Vagina (tissue), 2 donors: ENCODE measurements around the gene PTK6. TPM values are rescaled to one million over a fixed set of nuclear protein-coding genes. Genes with fewer than 3 reads are reported as not detected.

ENCODE experiments used
- DNase-seq, 2 donors: peaks; one replicate each; pipeline ENCODE4 v3.0.0-alpha.2; 2017; ENCODE audit errors: extremely low spot score in 2 of 2
- H3K27ac ChIP-seq: fragments of 200-600 bp; sonication (generic); one replicate; pipeline ENCODE4 v1.5.1; 2019
- H3K27me3 ChIP-seq: fragments of 200-600 bp; sonication (generic); one replicate; pipeline ENCODE4 v1.5.1; 2019
- H3K36me3 ChIP-seq, 2 donors: fragments of 200-600 bp; sonication (generic); one replicate each; pipeline ENCODE4 v1.5.1; 2017 to 2019
- H3K4me1 ChIP-seq: fragments of 200-600 bp; sonication (generic); one replicate; pipeline ENCODE4 v1.5.1; 2019
- H3K4me3 ChIP-seq, 2 donors: fragments of 200-600 bp; sonication (generic); 1 replicate in 1 of 2; 2 replicates in 1 of 2; pipeline ENCODE4 v1.5.1; 2016 to 2019
- H3K9me3 ChIP-seq: fragments of 200-600 bp; sonication (generic); one replicate; pipeline ENCODE4 v1.5.1; 2019
- CTCF ChIP-seq, 3 experiments: fragments of 450-650 bp in 2 of 3; fragments of 200-600 bp in 1 of 3; sonication (generic) in 1 of 3; IDR thresholded peaks; one replicate each; pipeline ENCODE4 v1.5.1; 2017 to 2019; ENCODE audit warnings: antibody characterized with exemption in 3 of 3, mild to moderate bottlenecking in 2 of 3, moderate library complexity in 2 of 3
- POLR2A ChIP-seq, 2 donors: fragments of 450-650 bp; IDR thresholded peaks; one replicate each; pipeline ENCODE4 v1.6.1; 2017; ENCODE audit warnings: antibody characterized with exemption in 2 of 2, mild to moderate bottlenecking in 2 of 2, moderate library complexity in 2 of 2
- POLR2AphosphoS5 ChIP-seq, 2 donors: sonication (generic); formaldehyde crosslinking; IDR thresholded peaks; one replicate each; pipeline ENCODE4 v1.9.0; 2017; ENCODE audit warnings: antibody characterized with exemption in 2 of 2, mild to moderate bottlenecking in 2 of 2, low read depth in 1 of 2; ENCODE audit not compliant: insufficient read depth in 1 of 2
- intact Hi-C: fragments of 100-400 bp; cut with DNase I; formaldehyde crosslinking; loops from one replicate; pipeline ENCODE4 v1.15.1; 2023
- total RNA-seq: library from RNA; depleted of rRNA; stranded (reverse); fragments of >200 nt; gene quantifications from one replicate; pipeline ENCODE4 v1.2.3, GENCODE V29; 2016

PTK6 gene
- total RNA-seq, 1 donor from 2014 or later = 25.8 TPM

DNA sequence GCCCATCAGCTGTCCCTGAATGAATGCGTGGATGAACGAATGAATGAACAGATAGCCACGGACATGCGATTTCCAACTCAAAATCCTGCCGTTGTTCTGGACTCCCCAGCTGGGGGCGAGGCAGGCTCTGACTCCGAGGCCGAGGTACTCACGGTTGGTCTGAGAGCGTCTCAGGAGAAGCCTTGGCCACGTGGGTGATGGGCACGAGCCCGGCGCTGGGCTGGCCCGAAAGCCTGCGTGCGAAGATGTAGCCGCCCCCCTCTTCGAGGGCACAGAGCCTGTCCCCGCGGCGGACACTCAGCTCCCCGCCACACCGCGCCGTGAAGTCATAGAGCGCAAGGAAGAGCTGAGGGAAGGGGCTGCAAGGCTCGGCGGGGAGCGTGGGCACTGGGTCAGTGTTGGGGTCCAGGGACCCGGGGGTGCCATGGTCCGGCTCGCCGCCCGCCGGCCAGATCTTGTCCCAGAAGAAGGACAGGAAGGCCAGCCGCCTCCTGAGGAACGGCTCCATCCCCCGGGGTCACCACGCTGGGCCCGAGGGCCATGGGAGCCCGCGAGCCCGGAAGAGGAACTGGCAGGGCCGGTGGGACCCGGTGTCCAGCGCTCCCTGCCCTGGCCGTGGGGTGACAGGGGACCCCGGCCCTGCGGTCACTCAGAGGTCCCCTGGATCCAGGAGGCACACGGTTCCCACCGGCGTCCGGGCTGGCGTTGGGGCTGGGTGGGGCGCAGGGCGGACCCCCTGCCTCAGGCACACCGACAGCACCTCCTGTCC, 10.0 kb upstream of the PTK6 start:
- no peak for TF ChIP-seq POLR2AphosphoS5 (IDR thresholded peaks at IDR 0.05; ENCODE audit: insufficient read depth in 1 of 2, low read depth in 1 of 2)
- TF ChIP-seq CTCF (IDR thresholded peaks at IDR 0.05) = no peak
- DNase-seq = no peak
- Histone ChIP-seq H3K9me3 (no peaks in the 10 kb centered on the region), H3K4me3 (no peak overlapping the region), H3K27ac (no peak overlapping the region), H3K4me1 (no peaks in the 10 kb centered on the region), H3K36me3 (no peaks in the 10 kb centered on the region), H3K27me3 (peaks cover 5% of the 10 kb centered on the region)
- intact Hi-C loops = no loop called here

GRCh38 chr20:63546256-63546955, 9.2 kb upstream of the PTK6 start:
- no peak for DNase-seq
- peaks cover 5% of the 10 kb centered on the region for H3K27me3 ChIP-seq
- TF ChIP-seq CTCF (IDR thresholded peaks at IDR 0.05) = no peak
- TF ChIP-seq POLR2A (IDR thresholded peaks at IDR 0.05) = no peak
- no peak for TF ChIP-seq POLR2AphosphoS5 (IDR thresholded peaks at IDR 0.05; ENCODE audit: insufficient read depth in 1 of 2, low read depth in 1 of 2)
- no peaks in the 10 kb centered on the region for H3K9me3 ChIP-seq
- intact Hi-C loops = no loop called here
- no peaks in the 10 kb centered on the region for H3K4me1 ChIP-seq
- H3K4me3 ChIP-seq = no peak overlapping the region
- no peak overlapping the region for H3K27ac ChIP-seq
- no peaks in the 10 kb centered on the region for H3K36me3 ChIP-seq

GRCh38 chr20:63545814-63546213, 8.6 kb upstream of the PTK6 start:
- intact Hi-C loops = no loop called here
- peaks cover 5% of the 10 kb centered on the region for H3K27me3 ChIP-seq
- no peaks in the 10 kb centered on the region for H3K36me3 ChIP-seq
- H3K9me3 ChIP-seq = no peaks in the 10 kb centered on the region
- no peaks in the 10 kb centered on the region for H3K4me1 ChIP-seq
- H3K27ac ChIP-seq = no peak overlapping the region
- H3K4me3 ChIP-seq = no peak overlapping the region
- TF ChIP-seq POLR2A (IDR thresholded peaks at IDR 0.05) = no peak
- no peak for TF ChIP-seq CTCF (IDR thresholded peaks at IDR 0.05)
- no peak for TF ChIP-seq POLR2AphosphoS5 (IDR thresholded peaks at IDR 0.05; ENCODE audit: insufficient read depth in 1 of 2, low read depth in 1 of 2)
- no peak for DNase-seq

- no peak overlapping the region for H3K4me3 ChIP-seq
- H3K27me3 ChIP-seq = peaks cover 4% of the 10 kb centered on the region
- TF ChIP-seq CTCF (IDR thresholded peaks at IDR 0.05) (no peak), POLR2AphosphoS5 (IDR thresholded peaks at IDR 0.05; ENCODE audit: insufficient read depth in 1 of 2, low read depth in 1 of 2) (no peak), POLR2A (IDR thresholded peaks at IDR 0.05) (no peak)
- DNase-seq = no peak
- no peaks in the 10 kb centered on the region for H3K36me3 ChIP-seq
- intact Hi-C loops = no loop called here
- H3K4me1 ChIP-seq = no peaks in the 10 kb centered on the region
- H3K27ac ChIP-seq = no peak overlapping the region
- H3K9me3 ChIP-seq = no peaks in the 10 kb centered on the region
These were observed 7.9 kb upstream of the PTK6 start for GRCh38 chr20:63544958-63545516.
